KMS-11 (cell line): ENCODE data around the gene CES4A.

ENCODE experiments used
- H2AFZ ChIP-seq: fragments of 200-600 bp; sonication (generic); 2 replicates; pipeline ENCODE4 v1.6.1; 2016; ENCODE audit warnings: antibody characterized with exemption, mixed run types, low read depth
- H3K27ac ChIP-seq: fragments of 200-600 bp; sonication (generic); 2 replicates; pipeline ENCODE4 v1.6.1; 2016; ENCODE audit warnings: mild to moderate bottlenecking, mixed run types
- H3K27me3 ChIP-seq: fragments of 200-600 bp; sonication (generic); 2 replicates; pipeline ENCODE4 v1.6.1; 2017; ENCODE audit warnings: mild to moderate bottlenecking, low read depth, mixed run types, moderate library complexity; ENCODE audit not compliant: insufficient read depth
- H3K36me3 ChIP-seq: fragments of 200-600 bp; sonication (generic); 2 replicates; pipeline ENCODE4 v1.6.1; 2017; ENCODE audit warnings: mild to moderate bottlenecking, mixed run types; ENCODE audit not compliant: insufficient read depth
- H3K4me1 ChIP-seq: fragments of 200-600 bp; sonication (generic); 2 replicates; pipeline ENCODE4 v1.6.1; 2016; ENCODE audit warnings: mild to moderate bottlenecking, low read depth, mixed run types; ENCODE audit not compliant: poor library complexity, severe bottlenecking
- H3K4me2 ChIP-seq: fragments of 200-600 bp; sonication (generic); 2 replicates; pipeline ENCODE4 v1.7.0; 2016; ENCODE audit warnings: mild to moderate bottlenecking, mixed run types
- H3K4me3 ChIP-seq: fragments of 200-600 bp; sonication (generic); IDR thresholded peaks from 2 replicates; pipeline ENCODE4 v1.6.1; 2017; ENCODE audit warnings: low read depth, low read length, mixed read lengths; ENCODE audit not compliant: insufficient read depth
- H3K79me2 ChIP-seq: fragments of 200-600 bp; sonication (generic); 2 replicates; pipeline ENCODE4 v1.6.1; 2016; ENCODE audit warnings: low read depth, mixed run types; ENCODE audit not compliant: insufficient read depth
- H3K9ac ChIP-seq: fragments of 200-600 bp; sonication (generic); 2 replicates; pipeline ENCODE4 v1.6.1; 2016; ENCODE audit warnings: mild to moderate bottlenecking, mixed run types
- H4K20me1 ChIP-seq: fragments of 200-600 bp; sonication (generic); 2 replicates; pipeline ENCODE4 v1.6.1; 2016; ENCODE audit warnings: mild to moderate bottlenecking, mixed run types; ENCODE audit not compliant: insufficient read depth
- TF ChIP-seq, protein P1 (sequence below): fragments of 200-600 bp; sonication (generic); conservative IDR thresholded peaks from 2 replicates; pipeline ENCODE4 v1.6.1; 2017; ENCODE audit warnings: low read depth, mild to moderate bottlenecking, antibody characterized with exemption, low read length, moderate library complexity, mixed read lengths

Gene CES4A

DNA sequence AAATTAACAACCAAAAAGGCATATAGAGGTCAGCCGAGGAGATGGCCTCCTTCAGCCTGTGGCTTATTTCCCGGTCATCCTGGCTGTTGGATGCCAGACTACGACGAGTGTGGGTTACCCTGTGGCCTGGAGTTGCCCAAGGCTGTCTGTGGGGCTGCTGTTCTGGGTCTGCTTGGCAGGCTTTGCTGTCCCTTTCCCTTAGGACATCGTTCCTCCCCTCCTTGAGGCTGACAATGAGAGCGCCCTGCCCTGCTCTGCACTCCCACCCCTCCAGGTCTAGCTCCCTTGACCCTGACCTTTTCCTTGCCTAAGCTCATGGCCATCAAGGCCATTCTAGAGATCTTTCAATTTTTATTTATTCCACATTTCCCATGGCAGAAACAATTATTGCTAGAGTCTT lies 38.7 kb downstream of the CES4A start:
- Histone ChIP-seq H4K20me1 (0 out of 2 replicates have a peak, but pooled peaks cover 4% of the 10 kb centered on the region), H2AFZ (no peak overlapping the region), H3K79me2 (peaks cover 28% of the 10 kb centered on the region), H3K27ac (no peak overlapping the region), H3K36me3 (0 out of 2 replicates have a peak, but pooled peaks cover 7% of the 10 kb centered on the region), H3K9ac (no peak overlapping the region), H3K27me3 (no peaks in the 10 kb centered on the region), H3K4me1 (peaks cover 35% of the 10 kb centered on the region), H3K4me3 (no peak overlapping the region), H3K4me2 (no peak overlapping the region)
- TF ChIP-seq, protein P1, sequence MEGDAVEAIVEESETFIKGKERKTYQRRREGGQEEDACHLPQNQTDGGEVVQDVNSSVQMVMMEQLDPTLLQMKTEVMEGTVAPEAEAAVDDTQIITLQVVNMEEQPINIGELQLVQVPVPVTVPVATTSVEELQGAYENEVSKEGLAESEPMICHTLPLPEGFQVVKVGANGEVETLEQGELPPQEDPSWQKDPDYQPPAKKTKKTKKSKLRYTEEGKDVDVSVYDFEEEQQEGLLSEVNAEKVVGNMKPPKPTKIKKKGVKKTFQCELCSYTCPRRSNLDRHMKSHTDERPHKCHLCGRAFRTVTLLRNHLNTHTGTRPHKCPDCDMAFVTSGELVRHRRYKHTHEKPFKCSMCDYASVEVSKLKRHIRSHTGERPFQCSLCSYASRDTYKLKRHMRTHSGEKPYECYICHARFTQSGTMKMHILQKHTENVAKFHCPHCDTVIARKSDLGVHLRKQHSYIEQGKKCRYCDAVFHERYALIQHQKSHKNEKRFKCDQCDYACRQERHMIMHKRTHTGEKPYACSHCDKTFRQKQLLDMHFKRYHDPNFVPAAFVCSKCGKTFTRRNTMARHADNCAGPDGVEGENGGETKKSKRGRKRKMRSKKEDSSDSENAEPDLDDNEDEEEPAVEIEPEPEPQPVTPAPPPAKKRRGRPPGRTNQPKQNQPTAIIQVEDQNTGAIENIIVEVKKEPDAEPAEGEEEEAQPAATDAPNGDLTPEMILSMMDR, result no peak

DNA sequence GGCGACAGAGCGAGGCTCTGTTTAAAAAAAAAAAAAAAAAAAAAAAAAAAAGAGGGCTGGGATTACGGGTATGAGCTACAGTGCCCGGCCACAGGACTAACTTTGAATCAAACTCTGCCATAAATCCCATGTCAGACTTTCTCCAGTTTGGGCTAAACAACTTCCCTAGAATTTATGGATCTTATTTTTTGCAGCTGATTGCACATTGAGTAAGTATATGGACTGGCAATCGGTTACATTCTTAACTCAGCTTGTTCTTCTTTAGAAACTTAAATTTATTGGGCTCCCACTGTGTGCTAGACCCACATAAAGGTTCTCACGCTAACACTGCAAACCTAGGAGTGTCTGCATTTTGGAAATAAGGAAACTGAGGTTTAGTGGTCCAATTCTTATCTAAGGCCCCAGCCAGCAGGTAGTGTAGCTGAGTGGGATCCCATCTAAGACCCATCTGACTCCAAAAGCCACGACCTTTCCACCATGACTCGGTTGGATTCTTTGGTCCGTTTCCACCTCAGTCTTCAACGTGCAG lies 39.8 kb downstream of the CES4A start:
- Histone ChIP-seq H3K27ac (peak overlapping the region; percentile 80), H2AFZ (peak overlapping the region; percentile 60), H3K4me2 (peak overlapping the region; percentile 92), H3K36me3 (0 out of 2 replicates have a peak, but pooled peaks cover 7% of the 10 kb centered on the region), H3K4me3 (no peak overlapping the region), H3K4me1 (peaks cover 35% of the 10 kb centered on the region), H3K9ac (peak overlapping the region; percentile 85), H3K79me2 (peaks cover 40% of the 10 kb centered on the region), H3K27me3 (no peaks in the 10 kb centered on the region), H4K20me1 (0 out of 2 replicates have a peak, but pooled peaks cover 8% of the 10 kb centered on the region)
- TF ChIP-seq, protein P1, result no peak

DNA sequence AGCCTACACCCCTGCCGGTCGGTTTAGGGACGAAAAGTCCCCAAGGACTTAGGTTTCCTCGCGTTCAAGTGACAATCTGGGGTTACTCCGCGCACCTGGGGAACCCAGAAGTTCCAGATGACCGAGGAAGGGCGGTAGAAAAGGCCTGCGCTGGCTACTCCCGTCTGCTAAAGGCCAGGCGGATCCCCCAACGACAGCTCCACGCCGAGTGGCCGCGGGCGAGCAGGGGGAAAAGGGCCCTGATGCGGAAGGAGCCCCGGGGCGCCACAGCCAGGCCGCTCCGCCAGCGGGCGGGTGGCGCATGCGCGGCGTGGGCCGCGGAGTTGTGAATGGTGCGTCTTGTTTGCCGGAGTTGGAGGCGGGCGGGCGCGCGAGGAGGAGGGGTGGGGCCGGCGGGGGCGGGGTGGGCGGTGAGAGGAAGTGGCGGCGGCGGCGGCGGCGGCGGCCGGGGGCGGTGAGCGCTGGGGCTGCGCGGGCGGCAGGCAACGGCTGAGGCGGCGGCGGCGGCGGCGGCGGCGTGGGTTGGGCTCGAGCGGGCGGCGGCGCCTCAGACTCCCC lies 40.4 kb downstream of the CES4A start, which contains the start of gene CBFB:
Gene CBFB, plus strand, starts transcription at position 454 of the 558 bp plus-strand sequence. CDS start 259 bp downstream, outside the sequence.
- H3K27ac ChIP-seq, result peak within 1 kb of the TSS; percentile 84
- TF ChIP-seq, protein P1, result peak; percentile 41; the same call in 1 of the 2 replicates
- H3K27me3 ChIP-seq, result no peaks in the 10 kb centered on the region
- H3K4me2 ChIP-seq, result peak within 1 kb of the TSS; percentile 92
- H3K4me1 ChIP-seq, result peaks cover 35% of the 10 kb centered on the region
- H3K9ac ChIP-seq, result peak within 1 kb of the TSS; percentile 88
- peak within 1 kb of the TSS; percentile 72 for H2AFZ ChIP-seq
- H3K79me2 ChIP-seq, result peaks cover 45% of the 10 kb centered on the region
- H3K4me3 ChIP-seq, result peak within 1 kb of the TSS; percentile 4
- H4K20me1 ChIP-seq, result 0 out of 2 replicates have a peak, but pooled peaks cover 8% of the 10 kb centered on the region
- 0 out of 2 replicates have a peak, but pooled peaks cover 7% of the 10 kb centered on the region for H3K36me3 ChIP-seq

DNA sequence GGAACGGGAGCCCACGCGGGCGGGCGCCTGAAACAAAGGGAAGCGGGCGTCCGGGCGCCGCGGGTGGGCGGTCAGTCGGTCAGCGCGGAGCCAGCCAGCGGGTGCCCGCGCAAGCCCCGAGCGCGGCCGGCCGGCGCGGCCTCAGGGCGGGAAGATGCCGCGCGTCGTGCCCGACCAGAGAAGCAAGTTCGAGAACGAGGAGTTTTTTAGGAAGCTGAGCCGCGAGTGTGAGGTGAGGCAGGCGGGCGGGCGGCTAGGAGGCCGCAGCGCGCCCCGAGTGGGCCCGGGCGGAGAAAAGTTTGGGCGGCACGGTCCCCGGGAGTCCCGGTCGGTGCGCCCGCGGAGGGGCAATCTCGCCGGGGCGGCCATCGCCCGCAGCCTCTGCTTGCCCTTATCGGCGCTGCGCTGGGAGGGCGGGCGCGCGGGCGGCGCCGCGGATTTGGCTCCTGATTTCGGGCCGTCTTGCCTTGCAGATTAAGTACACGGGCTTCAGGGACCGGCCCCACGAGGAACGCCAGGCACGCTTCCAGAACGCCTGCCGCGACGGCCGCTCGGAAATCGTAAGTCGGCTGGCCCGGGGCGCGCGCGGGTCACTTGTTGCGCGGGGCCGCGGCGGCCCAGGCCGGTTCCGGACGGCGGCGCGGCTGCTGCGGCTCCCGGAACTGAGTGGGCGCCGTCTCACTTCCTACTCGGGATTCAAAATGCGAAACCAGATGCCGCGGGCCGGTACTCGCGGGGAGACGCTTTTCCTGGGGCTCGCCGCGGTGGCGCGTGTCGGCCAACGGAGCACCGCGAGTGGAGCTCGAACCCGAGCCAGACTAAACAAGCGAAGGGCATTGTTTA lies 41.1 kb downstream of the CES4A start:
- H3K27ac ChIP-seq, result peak overlapping the region; percentile 84
- 0 out of 2 replicates have a peak, but pooled peaks cover 11% of the 10 kb centered on the region for H3K36me3 ChIP-seq
- H3K4me1 ChIP-seq, result peaks cover 40% of the 10 kb centered on the region
- TF ChIP-seq, protein P1, result no peak
- H2AFZ ChIP-seq, result peak overlapping the region; percentile 72
- H3K9ac ChIP-seq, result peak overlapping the region; percentile 88
- H3K27me3 ChIP-seq, result no peaks in the 10 kb centered on the region
- peaks cover 52% of the 10 kb centered on the region for H3K79me2 ChIP-seq
- H4K20me1 ChIP-seq, result 0 out of 2 replicates have a peak, but pooled peaks cover 8% of the 10 kb centered on the region
- H3K4me3 ChIP-seq, result peak overlapping the region; percentile 4
- H3K4me2 ChIP-seq, result peak overlapping the region; percentile 65
